Left ventricle myocardium inferior (tissue), 1 donor: ENCODE measurements around the gene ORAI2. TPM values are rescaled to one million over a fixed set of nuclear protein-coding genes. Genes with fewer than 3 reads are reported as not detected.

ENCODE experiments used
- DNase-seq: peaks from one replicate; pipeline ENCODE4 v3.0.0-alpha.2; 2020
- H3K27ac ChIP-seq: fragments of 200-600 bp; replicated peaks from 2 replicates; pipeline ENCODE4 v1.8.0; 2021
- H3K27me3 ChIP-seq: fragments of 200-600 bp; 2 replicates; pipeline ENCODE4 v1.8.0; 2021; ENCODE audit warnings: low read depth
- H3K36me3 ChIP-seq: fragments of 200-600 bp; 2 replicates; pipeline ENCODE4 v1.8.0; 2021
- H3K4me1 ChIP-seq: fragments of 200-600 bp; 2 replicates; pipeline ENCODE4 v1.8.0; 2021
- H3K4me3 ChIP-seq: fragments of 200-600 bp; 2 replicates; pipeline ENCODE4 v1.8.0; 2021; ENCODE audit warnings: mild to moderate bottlenecking, moderate library complexity
- H3K9me3 ChIP-seq: fragments of 200-600 bp; replicated peaks from 2 replicates; pipeline ENCODE4 v1.8.0; 2021
- intact Hi-C: fragments of 100-400 bp; cut with micrococcal nuclease; formaldehyde crosslinking; loops from one replicate; pipeline ENCODE4 v1.11.0; 2022
- total RNA-seq: library from RNA; stranded (reverse); fragmentation: NEBNext Ultra II Directional; extraction: Animal tissue kit (Norgen Biotek cat#: 25700); gene quantifications from one replicate; pipeline ENCODE4 v1.2.1, GENCODE V29; 2021
- TF ChIP-seq, protein P1 (sequence below): fragments of 200-600 bp; IDR thresholded peaks from 2 replicates; pipeline ENCODE4 v1.8.0; 2021; ENCODE audit warnings: antibody characterized with exemption, mild to moderate bottlenecking, borderline replicate concordance
- donor health status: DM: no; HTN: yes; CAD: no; lungs with severe emphysema.

The ORAI2 gene
- total RNA-seq, 1 donor from 2014 or later, result 2.6 TPM

DNA sequence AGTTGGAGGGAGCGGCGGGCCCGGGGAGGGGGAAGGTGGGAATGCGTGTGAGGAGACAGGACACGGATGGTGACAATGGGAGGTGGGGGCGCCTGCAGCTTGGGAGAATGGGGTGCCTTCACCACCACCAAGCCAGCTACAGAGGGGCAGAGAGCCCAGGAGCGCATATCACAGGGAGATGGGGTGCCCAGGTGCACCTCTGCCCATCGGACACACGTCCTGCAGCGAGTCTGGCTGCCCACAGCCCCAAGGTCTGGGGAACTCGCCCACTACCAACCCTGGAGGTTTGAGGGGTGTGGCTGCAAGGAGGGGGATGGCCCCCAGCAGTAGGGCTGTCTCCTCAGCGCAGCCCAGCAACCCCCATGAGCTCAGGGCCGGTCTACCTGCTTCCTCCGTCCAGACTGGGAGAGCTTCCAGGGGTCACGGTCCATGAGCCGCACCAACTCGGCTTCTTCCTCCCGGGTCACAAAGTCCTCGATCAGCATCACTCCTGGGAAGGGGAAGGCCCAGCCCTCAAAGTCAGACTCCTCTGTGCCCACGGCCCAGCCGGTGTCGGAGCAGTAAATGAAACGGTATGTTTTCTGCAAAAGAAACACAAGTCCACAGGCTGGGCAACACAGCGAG is 26.0 kb downstream of the ORAI2 start:
- DNase-seq, result no peak
- peaks cover 44% of the 10 kb centered on the region for H3K36me3 ChIP-seq

DNA sequence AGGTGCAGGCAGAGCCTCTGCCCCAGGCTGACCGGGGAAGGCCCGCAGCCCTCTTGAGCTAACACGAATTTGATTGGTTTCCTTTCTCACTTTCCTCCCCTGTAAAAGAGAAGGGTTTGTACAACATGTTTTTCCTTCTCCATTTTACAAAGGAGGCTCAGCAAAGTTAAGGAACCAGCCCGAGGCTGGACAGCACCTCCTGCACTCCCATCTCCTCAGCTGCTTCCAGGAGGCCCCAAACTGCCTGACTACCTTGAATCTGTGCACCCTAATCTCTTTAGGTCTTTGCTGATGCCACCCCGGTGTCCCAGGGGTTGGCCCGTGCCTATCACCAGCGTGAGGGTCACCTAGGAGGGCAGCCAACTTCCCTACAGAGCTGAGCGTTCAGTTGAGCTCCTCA is 27.1 kb downstream of the ORAI2 start:
- Histone ChIP-seq H3K36me3 (peaks cover 42% of the 10 kb centered on the region), H3K27ac (no peak overlapping the region), H3K4me3 (no peak overlapping the region), H3K9me3 (no peaks in the 10 kb centered on the region), H3K27me3 (no peaks in the 10 kb centered on the region), H3K4me1 (peaks cover 28% of the 10 kb centered on the region)
- TF ChIP-seq, protein P1, sequence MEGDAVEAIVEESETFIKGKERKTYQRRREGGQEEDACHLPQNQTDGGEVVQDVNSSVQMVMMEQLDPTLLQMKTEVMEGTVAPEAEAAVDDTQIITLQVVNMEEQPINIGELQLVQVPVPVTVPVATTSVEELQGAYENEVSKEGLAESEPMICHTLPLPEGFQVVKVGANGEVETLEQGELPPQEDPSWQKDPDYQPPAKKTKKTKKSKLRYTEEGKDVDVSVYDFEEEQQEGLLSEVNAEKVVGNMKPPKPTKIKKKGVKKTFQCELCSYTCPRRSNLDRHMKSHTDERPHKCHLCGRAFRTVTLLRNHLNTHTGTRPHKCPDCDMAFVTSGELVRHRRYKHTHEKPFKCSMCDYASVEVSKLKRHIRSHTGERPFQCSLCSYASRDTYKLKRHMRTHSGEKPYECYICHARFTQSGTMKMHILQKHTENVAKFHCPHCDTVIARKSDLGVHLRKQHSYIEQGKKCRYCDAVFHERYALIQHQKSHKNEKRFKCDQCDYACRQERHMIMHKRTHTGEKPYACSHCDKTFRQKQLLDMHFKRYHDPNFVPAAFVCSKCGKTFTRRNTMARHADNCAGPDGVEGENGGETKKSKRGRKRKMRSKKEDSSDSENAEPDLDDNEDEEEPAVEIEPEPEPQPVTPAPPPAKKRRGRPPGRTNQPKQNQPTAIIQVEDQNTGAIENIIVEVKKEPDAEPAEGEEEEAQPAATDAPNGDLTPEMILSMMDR, result no peak
- no peak for DNase-seq
- intact Hi-C loops, result no loop called here

More for the DNA sequence above, 26.0 kb downstream of the ORAI2 start:
- TF ChIP-seq, protein P1, result no peak
- no peaks in the 10 kb centered on the region for H3K27me3 ChIP-seq
- H3K27ac ChIP-seq, result no peak overlapping the region
- no peaks in the 10 kb centered on the region for H3K9me3 ChIP-seq
- intact Hi-C loops, result no loop called here
- no peak overlapping the region for H3K4me3 ChIP-seq
- H3K4me1 ChIP-seq, result peaks cover 18% of the 10 kb centered on the region

DNA sequence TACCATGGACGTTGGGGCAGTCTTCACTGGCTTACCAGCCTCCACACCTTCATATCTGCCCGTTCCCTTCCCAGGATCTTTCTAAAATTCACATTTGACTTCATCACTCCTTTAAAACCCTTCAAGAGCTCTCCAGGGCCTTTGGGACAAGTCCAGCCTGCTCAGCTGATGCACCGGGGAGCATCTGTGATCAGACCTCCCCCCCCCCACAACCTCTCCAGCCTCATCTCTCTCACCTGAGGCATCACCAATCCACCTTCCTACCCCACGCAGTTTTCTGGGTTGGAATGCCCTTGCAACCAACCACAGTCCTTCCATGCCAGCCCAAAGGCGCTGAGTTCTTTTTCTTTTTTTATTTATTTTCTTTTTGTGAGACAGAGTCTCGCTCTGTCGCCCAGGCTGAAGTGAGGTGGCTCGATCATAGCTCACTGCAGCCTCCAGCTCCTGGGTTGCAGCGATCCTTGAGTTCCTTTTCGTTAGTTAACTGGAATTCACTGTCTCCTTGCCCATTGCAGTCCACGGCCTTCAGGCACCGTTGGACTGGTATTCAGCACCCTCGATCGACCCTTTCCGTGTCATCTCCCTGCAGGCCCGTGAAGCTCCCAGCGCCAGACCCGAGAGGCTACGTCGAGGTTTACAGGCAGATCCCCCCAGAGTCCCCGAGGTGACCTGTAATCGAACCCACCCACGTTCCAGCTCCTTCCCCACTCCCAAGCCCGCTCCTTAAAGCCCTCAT is 30.6 kb downstream of the ORAI2 start:
- H3K27me3 ChIP-seq, result no peaks in the 10 kb centered on the region
- H3K36me3 ChIP-seq, result peaks cover 6% of the 10 kb centered on the region
- peak overlapping the region; percentile 80 for H3K27ac ChIP-seq
- DNase-seq, result no peak
- no peaks in the 10 kb centered on the region for H3K9me3 ChIP-seq
- intact Hi-C loops, result no loop called here
- peak overlapping the region; percentile 85 for H3K4me3 ChIP-seq
- H3K4me1 ChIP-seq, result peaks cover 42% of the 10 kb centered on the region
- TF ChIP-seq, protein P1, result no peak

DNA sequence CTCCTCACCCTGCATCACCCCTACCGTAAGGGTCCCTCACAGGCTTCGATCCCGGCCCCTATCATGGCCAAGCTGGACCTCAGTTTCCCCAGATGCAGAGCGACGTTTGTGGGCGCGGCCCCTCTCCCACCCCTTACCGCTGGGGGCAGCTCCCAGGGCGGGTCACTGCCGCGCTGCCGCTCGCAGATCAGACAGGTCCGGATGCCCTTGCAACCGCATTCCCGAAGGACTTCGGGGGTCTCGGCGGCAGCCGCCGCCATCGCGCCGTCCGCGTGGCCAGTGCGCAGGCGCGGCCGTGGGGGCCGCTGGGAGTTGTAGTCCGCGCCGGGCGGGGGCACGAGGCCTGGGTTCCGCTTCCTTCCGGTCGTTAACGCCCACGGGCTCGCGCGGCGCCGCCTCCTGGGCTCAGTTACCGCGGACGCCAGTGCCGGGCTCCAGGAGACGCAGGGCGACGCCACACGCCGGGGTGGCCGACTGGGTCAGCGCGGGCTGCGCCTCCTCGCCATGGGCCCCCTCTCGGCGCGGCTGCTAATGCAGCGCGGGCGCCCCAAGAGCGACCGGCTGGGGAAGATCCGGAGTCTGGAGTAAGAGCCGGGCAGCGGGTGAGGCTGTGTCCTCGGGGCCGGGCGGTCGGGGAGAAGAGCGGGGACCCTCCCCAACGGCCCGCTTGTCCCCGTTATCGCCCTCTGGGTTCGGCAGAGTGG is 31.4 kb downstream of the ORAI2 start, which contains the start of the genes ALKBH4 and LRWD1:
Gene ALKBH4, minus strand, starts transcription at position 287 of the 704 bp plus-strand sequence. Its CDS starts 27 bp downstream, at position 260.
Gene LRWD1, plus strand, starts transcription at position 408 of the 704 bp plus-strand sequence. Its CDS starts 97 bp downstream, at position 505.
- intact Hi-C loops, result no loop called here
- peaks cover 42% of the 10 kb centered on the region for H3K4me1 ChIP-seq

DNA sequence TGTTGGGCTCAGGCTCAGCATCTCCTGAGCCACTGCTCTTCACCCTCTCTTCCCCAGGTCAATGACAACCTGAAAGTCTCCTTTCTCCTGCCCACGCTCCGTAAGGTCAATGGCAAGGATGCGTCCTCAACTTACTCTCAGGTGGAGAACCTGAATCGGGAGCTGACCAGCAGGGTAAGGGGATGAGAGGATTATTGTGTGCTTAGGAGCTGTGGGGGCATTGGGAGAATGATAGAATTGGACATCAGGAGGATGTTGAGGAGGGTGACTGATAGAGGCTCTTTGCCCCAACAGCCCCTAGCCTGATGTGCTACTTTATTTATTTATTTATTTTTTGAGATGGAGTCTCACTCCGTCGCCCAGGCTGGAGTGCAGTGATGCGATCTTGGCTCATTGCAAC is 32.7 kb downstream of the ORAI2 start:
- H3K4me1 ChIP-seq, result peaks cover 42% of the 10 kb centered on the region
- H3K27me3 ChIP-seq, result no peaks in the 10 kb centered on the region
- H3K36me3 ChIP-seq, result peaks cover 5% of the 10 kb centered on the region
- no peaks in the 10 kb centered on the region for H3K9me3 ChIP-seq
- DNase-seq, result no peak
- peak overlapping the region; percentile 85 for H3K4me3 ChIP-seq
- intact Hi-C loops, result no loop called here
- H3K27ac ChIP-seq, result no peak overlapping the region
- TF ChIP-seq, protein P1, result no peak

More for the DNA sequence above, 31.4 kb downstream of the ORAI2 start, which contains the start of the genes ALKBH4 and LRWD1:
- H3K27me3 ChIP-seq, result no peaks in the 10 kb centered on the region
- H3K4me3 ChIP-seq, result peak within 1 kb of the TSS; percentile 85
- DNase-seq, result peak; percentile 96
- H3K27ac ChIP-seq, result peak within 1 kb of the TSS; percentile 80
- TF ChIP-seq, protein P1, result peak; percentile 42
- peaks cover 1% of the 10 kb centered on the region for H3K36me3 ChIP-seq
- H3K9me3 ChIP-seq, result no peaks in the 10 kb centered on the region
